ENCODE measurements around the gene ARAF.
A peak's percentile ranks its signal among the peaks of the same experiment; 100 is the strongest.

DNA sequence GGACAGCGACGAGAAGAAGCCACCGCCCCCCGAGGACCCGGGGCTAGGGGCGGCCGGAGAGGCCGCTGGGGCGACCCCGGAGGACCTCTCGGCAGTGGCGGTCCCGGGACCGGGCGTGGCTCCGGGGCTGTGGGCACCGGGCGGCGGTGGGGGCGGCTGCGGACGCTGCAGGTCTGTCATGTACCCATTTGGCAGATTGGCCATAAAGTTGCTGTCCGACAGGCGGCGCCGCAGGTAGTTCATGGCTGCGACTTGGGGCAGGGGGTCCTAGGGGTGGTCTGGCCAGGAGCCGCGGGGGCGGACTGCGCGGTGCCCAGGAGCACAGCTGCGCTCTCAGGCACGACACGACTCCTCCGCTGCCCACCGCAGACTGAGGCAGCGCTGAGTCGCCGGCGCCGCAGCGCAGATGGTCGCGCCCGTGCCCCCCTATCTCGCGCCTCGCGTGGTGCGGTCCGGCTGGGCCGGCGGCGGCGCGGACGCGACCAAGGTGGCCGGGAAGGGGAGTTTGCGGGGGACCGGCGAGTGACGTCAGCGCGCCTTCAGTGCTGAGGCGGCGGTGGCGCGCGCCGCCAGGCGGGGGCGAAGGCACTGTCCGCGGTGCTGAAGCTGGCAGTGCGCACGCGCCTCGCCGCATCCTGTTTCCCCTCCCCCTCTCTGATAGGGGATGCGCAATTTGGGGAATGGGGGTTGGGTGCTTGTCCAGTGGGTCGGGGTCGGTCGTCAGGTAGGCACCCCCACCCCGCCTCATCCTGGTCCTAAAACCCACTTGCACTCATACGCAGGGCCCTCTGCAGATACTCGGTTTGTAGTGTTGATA, 58.7 kb downstream of the ARAF start, which contains the start of gene SYN1:
- TF ChIP-seq, protein P1, sequence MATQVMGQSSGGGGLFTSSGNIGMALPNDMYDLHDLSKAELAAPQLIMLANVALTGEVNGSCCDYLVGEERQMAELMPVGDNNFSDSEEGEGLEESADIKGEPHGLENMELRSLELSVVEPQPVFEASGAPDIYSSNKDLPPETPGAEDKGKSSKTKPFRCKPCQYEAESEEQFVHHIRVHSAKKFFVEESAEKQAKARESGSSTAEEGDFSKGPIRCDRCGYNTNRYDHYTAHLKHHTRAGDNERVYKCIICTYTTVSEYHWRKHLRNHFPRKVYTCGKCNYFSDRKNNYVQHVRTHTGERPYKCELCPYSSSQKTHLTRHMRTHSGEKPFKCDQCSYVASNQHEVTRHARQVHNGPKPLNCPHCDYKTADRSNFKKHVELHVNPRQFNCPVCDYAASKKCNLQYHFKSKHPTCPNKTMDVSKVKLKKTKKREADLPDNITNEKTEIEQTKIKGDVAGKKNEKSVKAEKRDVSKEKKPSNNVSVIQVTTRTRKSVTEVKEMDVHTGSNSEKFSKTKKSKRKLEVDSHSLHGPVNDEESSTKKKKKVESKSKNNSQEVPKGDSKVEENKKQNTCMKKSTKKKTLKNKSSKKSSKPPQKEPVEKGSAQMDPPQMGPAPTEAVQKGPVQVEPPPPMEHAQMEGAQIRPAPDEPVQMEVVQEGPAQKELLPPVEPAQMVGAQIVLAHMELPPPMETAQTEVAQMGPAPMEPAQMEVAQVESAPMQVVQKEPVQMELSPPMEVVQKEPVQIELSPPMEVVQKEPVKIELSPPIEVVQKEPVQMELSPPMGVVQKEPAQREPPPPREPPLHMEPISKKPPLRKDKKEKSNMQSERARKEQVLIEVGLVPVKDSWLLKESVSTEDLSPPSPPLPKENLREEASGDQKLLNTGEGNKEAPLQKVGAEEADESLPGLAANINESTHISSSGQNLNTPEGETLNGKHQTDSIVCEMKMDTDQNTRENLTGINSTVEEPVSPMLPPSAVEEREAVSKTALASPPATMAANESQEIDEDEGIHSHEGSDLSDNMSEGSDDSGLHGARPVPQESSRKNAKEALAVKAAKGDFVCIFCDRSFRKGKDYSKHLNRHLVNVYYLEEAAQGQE (IDR thresholded peaks at IDR 0.05; ENCODE audit: insufficient read depth in 1 of 2, low read depth in 2 of 2, low read length in 2 of 2), result peak; percentile 96 to 98
- TF ChIP-seq TAF1 (IDR thresholded peaks at IDR 0.05; ENCODE audit: borderline replicate concordance, insufficient read depth, low read length), result 0 out of 2 replicates have a peak, but pooled peaks have one; percentile 42
- no peak for TF ChIP-seq POLR2AphosphoS5 (IDR thresholded peaks at IDR 0.05; ENCODE audit: low read depth, low read length)
- peak; percentile 79; the same call in 1 of the 2 replicates for TF ChIP-seq SIN3A (IDR thresholded peaks at IDR 0.05; ENCODE audit: borderline replicate concordance, insufficient read depth, low read length)
- TF ChIP-seq FOXP2 (optimal IDR thresholded peaks at IDR 0.05; ENCODE audit: borderline replicate concordance, extremely low read depth, extremely low read length, insufficient read depth), result no peak
